Fibroblast of mammary gland (primary cell): Measurements from ENCODE around the gene MOB3B.

ENCODE experiments used
- DNase-seq: peaks from one replicate; pipeline ENCODE4 v3.0.0-alpha.2; 2010; ENCODE audit warnings: low read depth
- H3K4me3 ChIP-seq: 2 replicates; pipeline ENCODE4 v1.5.1; 2011; ENCODE audit warnings: low read depth, mild to moderate bottlenecking, low read length, moderate library complexity; ENCODE audit not compliant: control insufficient read depth
- CTCF ChIP-seq: conservative IDR thresholded peaks from 2 replicates; pipeline ENCODE4 v1.5.1; 2011; ENCODE audit warnings: low read depth, low read length, inconsistent platforms; ENCODE audit not compliant: control insufficient read depth, insufficient read depth

The MOB3B gene

GRCh38 chr9:27329291-27329690 lies 200.3 kb downstream of the MOB3B start:
- H3K4me3 ChIP-seq = no peak overlapping the region
- TF ChIP-seq CTCF = no peak
- no peak for DNase-seq

- no peak for TF ChIP-seq CTCF
- no peak for DNase-seq
These were observed 201.1 kb downstream of the MOB3B start for GRCh38 chr9:27328483-27328882.

GRCh38 chr9:27311184-27311583 lies 218.4 kb downstream of the MOB3B start:
- no peak overlapping the region for H3K4me3 ChIP-seq
- no peak for TF ChIP-seq CTCF
- no peak for DNase-seq

More at GRCh38 chr9:27328483-27328882, 201.1 kb downstream of the MOB3B start:
- H3K4me3 ChIP-seq = no peak overlapping the region

GRCh38 chr9:27310582-27310981 lies 219.0 kb downstream of the MOB3B start:
- no peak overlapping the region for H3K4me3 ChIP-seq
- no peak for DNase-seq
- no peak for TF ChIP-seq CTCF

- no peak overlapping the region for H3K4me3 ChIP-seq
- no peak for TF ChIP-seq CTCF
- no peak for DNase-seq
These were observed 220.8 kb downstream of the MOB3B start for GRCh38 chr9:27308691-27309390.

GRCh38 chr9:27304521-27304920 lies 225.1 kb downstream of the MOB3B start:
- no peak for DNase-seq
- no peak overlapping the region for H3K4me3 ChIP-seq
- TF ChIP-seq CTCF = no peak
